AML-193 (cell line): ENCODE measurements around the gene TMPRSS9.

Source experiments
- DNase-seq, 2 experiments: peaks; one replicate each; lab custom pipeline; 2025; lab: John Stamatoyannopoulos, UW

Gene TMPRSS9

GRCh38 chr19:2423071-2423914, 63.2 kb downstream of the TMPRSS9 start:
- DNase-seq: no peak

GRCh38 chr19:2423915-2424685, 64.0 kb downstream of the TMPRSS9 start:
- DNase-seq: no peak

- no peak for DNase-seq
These were observed 64.9 kb downstream of the TMPRSS9 start for GRCh38 chr19:2424686-2425621.

GRCh38 chr19:2425622-2426581, 65.8 kb downstream of the TMPRSS9 start:
- no peak for DNase-seq

- DNase-seq: peak in 1 of 2 experiments; percentile 24
These were observed 66.8 kb downstream of the TMPRSS9 start for GRCh38 chr19:2426611-2427428.

- DNase-seq: peak; percentile 83 to 90
These were observed 67.6 kb downstream of the TMPRSS9 start, which contains the start of gene TIMM13 for GRCh38 chr19:2427429-2428320. Gene TIMM13 (minus strand): TSS chr19:2427586. CDS start chr19:2427533, 53 bp downstream.

GRCh38 chr19:2428321-2428690, 68.2 kb downstream of the TMPRSS9 start:
- no peak for DNase-seq

GRCh38 chr19:2428756-2429711, 69.0 kb downstream of the TMPRSS9 start:
- DNase-seq: no peak

- DNase-seq: no peak
These were observed 70.0 kb downstream of the TMPRSS9 start for GRCh38 chr19:2429917-2430535.

GRCh38 chr19:2431318-2432055, 71.4 kb downstream of the TMPRSS9 start:
- DNase-seq: no peak

- DNase-seq: no peak
These were observed 72.2 kb downstream of the TMPRSS9 start for GRCh38 chr19:2432131-2432848.

- DNase-seq: no peak
These were observed 73.8 kb downstream of the TMPRSS9 start for GRCh38 chr19:2433854-2434253.

- DNase-seq: no peak
These were observed 74.2 kb downstream of the TMPRSS9 start for GRCh38 chr19:2434267-2434666.

GRCh38 chr19:2434721-2435265, 74.7 kb downstream of the TMPRSS9 start:
- no peak for DNase-seq

GRCh38 chr19:2436384-2436783, 76.3 kb downstream of the TMPRSS9 start:
- DNase-seq: no peak

GRCh38 chr19:2436926-2437325, 76.9 kb downstream of the TMPRSS9 start:
- DNase-seq: no peak
